Measurements from ENCODE around the gene PRKCH. TPM values are rescaled to one million over a fixed set of nuclear protein-coding genes. Genes with fewer than 3 reads are reported as not detected.
A peak's percentile ranks its signal among the peaks of the same experiment; 100 is the strongest.

The PRKCH gene
- total RNA-seq, 1 experiment from 2014 or later, result 22.3 TPM

GRCh38 chr14:61368114-61368710 lies 46.8 kb downstream of the PRKCH start:
- H3K27me3 Mint-ChIP-seq (ENCODE audit: unreplicated experiment), result no peaks in the 10 kb centered on the region
- H3K4me1 Mint-ChIP-seq (ENCODE audit: low read depth, unreplicated experiment), result peaks cover 20% of the 10 kb centered on the region
- BruUV-seq (replicated peaks), result no TSS peak
- H3K9me3 Mint-ChIP-seq (ENCODE audit: low read depth, unreplicated experiment), result peaks cover 5% of the 10 kb centered on the region
- CTCF ChIA-PET, result interaction anchor here (0.6 kb wide), 1 partner anchor 192 kb away, joined by 4 read pairs; no protein-coding TSS in a partner anchor
- peak overlapping the region; percentile 32 for H3K27ac Mint-ChIP-seq (ENCODE audit: unreplicated experiment)
- peak; percentile 50 for DNase-seq
- no peak overlapping the region for H3K4me3 Mint-ChIP-seq (ENCODE audit: low read depth, unreplicated experiment)
- H3K36me3 Mint-ChIP-seq (ENCODE audit: insufficient read depth, unreplicated experiment), result no peaks in the 10 kb centered on the region
- intact Hi-C loops (cut with micrococcal nuclease; ENCODE audit: unreplicated experiment), result no loop called here
- TF ChIP-seq CTCF (IDR thresholded peaks at IDR 0.05; ENCODE audit: unreplicated experiment), result no peak

GRCh38 chr14:61368781-61369453 lies 47.5 kb downstream of the PRKCH start:
- no TSS peak for BruUV-seq (replicated peaks)
- no peak overlapping the region for H3K4me3 Mint-ChIP-seq (ENCODE audit: low read depth, unreplicated experiment)
- no peak overlapping the region for H3K27ac Mint-ChIP-seq (ENCODE audit: unreplicated experiment)
- CTCF ChIA-PET, result interaction anchor here (0.6 kb wide), 1 partner anchor 192 kb away, joined by 4 read pairs; no protein-coding TSS in a partner anchor
- no peaks in the 10 kb centered on the region for H3K27me3 Mint-ChIP-seq (ENCODE audit: unreplicated experiment)
- H3K36me3 Mint-ChIP-seq (ENCODE audit: insufficient read depth, unreplicated experiment), result no peaks in the 10 kb centered on the region
- H3K9me3 Mint-ChIP-seq (ENCODE audit: low read depth, unreplicated experiment), result peaks cover 5% of the 10 kb centered on the region
- intact Hi-C loops (cut with micrococcal nuclease; ENCODE audit: unreplicated experiment), result no loop called here
- H3K4me1 Mint-ChIP-seq (ENCODE audit: low read depth, unreplicated experiment), result peaks cover 20% of the 10 kb centered on the region
- DNase-seq, result no peak
- no peak for TF ChIP-seq CTCF (IDR thresholded peaks at IDR 0.05; ENCODE audit: unreplicated experiment)

GRCh38 chr14:61369454-61369810 lies 48.1 kb downstream of the PRKCH start:
- Mint-ChIP-seq H3K9me3 (ENCODE audit: low read depth, unreplicated experiment) (peaks cover 5% of the 10 kb centered on the region), H3K4me1 (ENCODE audit: low read depth, unreplicated experiment) (peaks cover 20% of the 10 kb centered on the region), H3K27ac (ENCODE audit: unreplicated experiment) (no peak overlapping the region), H3K36me3 (ENCODE audit: insufficient read depth, unreplicated experiment) (no peaks in the 10 kb centered on the region), H3K4me3 (ENCODE audit: low read depth, unreplicated experiment) (no peak overlapping the region), H3K27me3 (ENCODE audit: unreplicated experiment) (no peaks in the 10 kb centered on the region)
- BruUV-seq (replicated peaks), result no TSS peak
- intact Hi-C loops (cut with micrococcal nuclease; ENCODE audit: unreplicated experiment), result no loop called here
- TF ChIP-seq CTCF (IDR thresholded peaks at IDR 0.05; ENCODE audit: unreplicated experiment), result no peak
- CTCF ChIA-PET, result no interaction called here
- no peak for DNase-seq

- CTCF ChIA-PET, result interaction anchor here (0.6 kb wide), 1 partner anchor 51 kb away, joined by 3 read pairs; the partner anchor contains the start of gene PRKCH
These were observed 51.0 kb downstream of the PRKCH start for GRCh38 chr14:61372379-61372778.

More at GRCh38 chr14:61372379-61372778, 51.0 kb downstream of the PRKCH start:
- Mint-ChIP-seq H3K27me3 (ENCODE audit: unreplicated experiment) (no peaks in the 10 kb centered on the region), H3K4me3 (ENCODE audit: low read depth, unreplicated experiment) (no peak overlapping the region), H3K4me1 (ENCODE audit: low read depth, unreplicated experiment) (peaks cover 14% of the 10 kb centered on the region), H3K9me3 (ENCODE audit: low read depth, unreplicated experiment) (peaks cover 5% of the 10 kb centered on the region), H3K36me3 (ENCODE audit: insufficient read depth, unreplicated experiment) (no peaks in the 10 kb centered on the region), H3K27ac (ENCODE audit: unreplicated experiment) (no peak overlapping the region)
- no peak for TF ChIP-seq CTCF (IDR thresholded peaks at IDR 0.05; ENCODE audit: unreplicated experiment)
- DNase-seq, result no peak
- no TSS peak for BruUV-seq (replicated peaks)
- intact Hi-C loops (cut with micrococcal nuclease; ENCODE audit: unreplicated experiment), result no loop called here
